Glomerular endothelial cell (primary cell): ENCODE data around the gene FGF8. TPM values are rescaled to one million over a fixed set of nuclear protein-coding genes. Genes with fewer than 3 reads are reported as not detected.

Experiments
- DNase-seq: peaks from one replicate; pipeline ENCODE4 v3.0.0-alpha.2; 2011; ENCODE audit warnings: low read depth, low spot score; ENCODE audit errors: extremely low read depth
- total RNA-seq: library from RNA; depleted of rRNA; stranded (reverse); fragments of >200 nt; gene quantifications from 2 replicates; pipeline ENCODE4 v1.2.3, GENCODE V29; 2015

FGF8 gene
- total RNA-seq, 1 donor from 2014 or later, result not detected

DNA sequence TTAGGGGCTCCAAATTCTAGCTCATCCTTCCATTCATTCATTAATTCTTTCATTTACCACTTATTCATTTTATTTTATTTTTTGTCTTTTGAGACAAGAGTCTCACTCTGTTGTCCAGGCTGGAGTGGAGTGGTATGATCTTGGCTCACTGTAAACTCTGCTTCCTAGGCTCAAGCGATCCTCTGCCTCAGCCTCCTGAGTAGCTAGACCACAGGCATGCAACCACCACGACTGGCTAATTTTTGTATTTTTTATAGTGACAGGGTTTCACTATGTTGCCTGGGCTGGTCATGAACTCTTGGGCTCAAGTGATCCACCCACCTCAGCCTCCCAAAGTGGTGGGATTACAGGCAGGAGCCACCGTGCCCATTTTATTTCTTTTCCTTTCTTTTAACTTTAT lies 31.6 kb downstream of the FGF8 start:
- DNase-seq, result no peak

- no peak for DNase-seq
These were observed 34.0 kb downstream of the FGF8 start for GRCh38 chr10:101741938-101742337.

DNA sequence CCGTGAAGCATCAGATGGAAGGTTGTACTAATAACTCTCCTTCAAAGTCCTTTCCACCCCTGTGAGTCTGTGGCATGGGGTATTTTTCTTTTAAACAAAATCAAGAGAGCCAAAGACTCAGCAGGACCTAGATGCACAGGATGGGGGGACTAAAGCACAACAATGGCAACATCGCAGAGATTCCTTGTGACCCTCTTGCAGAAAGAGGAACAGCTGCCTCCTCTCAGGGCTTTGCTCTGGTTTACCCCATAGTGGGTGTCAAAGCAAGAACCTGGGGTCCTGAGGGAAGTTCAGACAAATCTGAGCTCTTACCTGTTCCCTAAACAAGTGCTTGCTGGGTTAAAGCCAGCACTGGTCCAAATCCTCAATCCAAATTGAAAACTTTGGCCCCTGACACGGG lies 39.2 kb downstream of the FGF8 start:
- DNase-seq, result no peak

- DNase-seq, result no peak
These were observed 43.8 kb downstream of the FGF8 start for GRCh38 chr10:101732096-101732495.

- DNase-seq, result no peak
These were observed 49.9 kb downstream of the FGF8 start for GRCh38 chr10:101726115-101726387.

DNA sequence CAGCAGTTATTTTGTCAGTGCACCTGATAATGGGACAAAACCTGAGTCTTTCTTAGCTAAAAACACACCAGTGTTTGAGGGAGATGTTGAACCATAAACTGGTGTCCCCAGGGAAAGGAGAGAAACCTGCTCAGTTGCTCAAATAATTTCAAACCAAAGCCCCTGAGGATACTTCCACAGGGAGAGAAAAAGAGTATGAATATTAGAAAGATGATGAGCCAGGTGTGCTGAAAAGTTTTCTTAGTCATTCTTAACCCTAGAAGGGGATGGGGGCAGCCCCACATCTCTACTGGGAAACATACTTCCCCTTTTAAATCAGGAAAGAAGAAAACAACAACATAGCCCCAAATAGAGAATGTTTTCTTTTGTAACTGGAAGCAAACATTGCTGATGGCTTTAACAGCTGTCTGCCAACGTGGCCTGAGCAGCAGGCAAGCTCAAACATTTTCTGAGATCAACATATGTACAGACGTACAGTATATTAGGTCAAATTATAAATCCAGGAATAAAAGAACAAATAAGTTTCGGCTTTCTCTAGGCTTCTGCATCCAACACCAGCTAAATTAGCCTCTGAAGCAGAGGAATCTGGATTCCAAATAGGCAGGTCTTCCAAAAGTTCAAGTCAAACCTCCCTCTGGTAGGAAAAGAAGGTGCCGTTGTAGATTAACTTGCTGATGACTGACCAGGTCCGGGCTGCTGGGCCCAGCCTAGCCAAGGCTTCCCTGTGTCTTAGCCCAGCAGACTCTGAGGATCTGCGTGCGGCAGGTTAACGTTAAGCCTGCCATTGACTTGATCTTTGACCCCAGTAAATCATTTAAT lies 50.4 kb downstream of the FGF8 start:
- DNase-seq, result no peak

GRCh38 chr10:101724446-101724845 lies 51.5 kb downstream of the FGF8 start:
- no peak for DNase-seq

DNA sequence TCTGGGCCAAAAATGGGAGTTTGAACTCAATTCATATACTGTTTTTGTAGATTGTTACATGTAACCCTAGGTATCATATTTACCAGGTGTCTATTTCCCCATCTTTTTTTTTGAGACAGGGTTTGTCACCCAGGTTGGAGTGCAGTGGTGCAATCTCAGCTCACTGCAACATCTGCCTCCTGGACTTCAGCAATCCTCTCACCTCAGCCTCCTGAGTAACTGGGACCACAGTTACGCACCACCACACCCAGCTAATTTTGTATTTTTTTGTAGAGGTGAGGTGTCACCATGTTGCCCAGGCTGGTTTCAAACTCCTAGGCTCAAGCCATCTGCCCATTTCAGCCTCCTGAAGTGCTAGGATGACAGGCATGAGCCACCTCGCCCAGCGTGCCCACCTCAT lies 52.7 kb downstream of the FGF8 start:
- no peak for DNase-seq

GRCh38 chr10:101721806-101722205 lies 54.1 kb downstream of the FGF8 start:
- DNase-seq, result no peak

GRCh38 chr10:101720606-101721230 lies 55.2 kb downstream of the FGF8 start:
- no peak for DNase-seq

Other genes with a start within 250 kb of the FGF8 start
- gene POLL, start 187.9 kb downstream of the FGF8 start, total RNA-seq, result 20.6 and 24.7 TPM in 2 replicates
- gene DPCD, start 187.8 kb downstream of the FGF8 start, total RNA-seq, result 29.0 and 54.0 TPM in 2 replicates
- 11.5 and 15.3 TPM in 2 replicates for gene FBXW4, start 80.9 kb downstream of the FGF8 start, total RNA-seq
- 69.9 and 72.0 TPM in 2 replicates for gene NPM3, start 7.3 kb upstream of the FGF8 start, total RNA-seq
- gene OGA, start 42.3 kb upstream of the FGF8 start, total RNA-seq, result 65.1 and 102 TPM in 2 replicates
- gene KCNIP2, start 67.7 kb upstream of the FGF8 start, total RNA-seq, result 0.18 and 0.48 TPM in 2 replicates